Gastrocnemius medialis (tissue), 4 donors: ENCODE data around the gene SRPX. TPM values are rescaled to one million over a fixed set of nuclear protein-coding genes. Genes with fewer than 3 reads are reported as not detected.

Experiments used
- ATAC-seq, 2 donors: fragments of 150-250 bp; one replicate each; pipeline ENCODE4 v1.9.1; 2016
- DNase-seq, 2 donors: peaks; one replicate each; pipeline ENCODE4 v3.0.0-alpha.2; 2019
- H3K27ac ChIP-seq, 4 donors: fragments of 200-600 bp; sonication (generic); 1 replicate in 1 of 4; 2 replicates in 3 of 4; pipeline ENCODE4 v1.5.1; 2016 to 2018; ENCODE audit warnings: mild to moderate bottlenecking in 2 of 4, moderate library complexity in 1 of 4
- H3K27me3 ChIP-seq, 3 donors: fragments of 200-600 bp; sonication (generic) in 2 of 3; 1 replicate in 1 of 3; 2 replicates in 2 of 3; pipeline versions ENCODE4 v1.5.1 to v1.6.0; 2016 to 2019; ENCODE audit warnings: mild to moderate bottlenecking in 1 of 3, moderate library complexity in 1 of 3
- H3K36me3 ChIP-seq, 2 donors: fragments of 200-600 bp; sonication (generic) in 1 of 2; one replicate each; pipeline ENCODE4 v1.5.1; 2017 to 2018
- H3K4me1 ChIP-seq, 2 donors: fragments of 200-600 bp; sonication (generic) in 1 of 2; one replicate each; pipeline ENCODE4 v1.5.1; 2016 to 2017; ENCODE audit warnings: mild to moderate bottlenecking in 2 of 2
- H3K4me3 ChIP-seq, 4 donors: fragments of 200-600 bp; sonication (generic) in 3 of 4; 1 replicate in 1 of 4; 2 replicates in 3 of 4; pipeline ENCODE4 v1.5.1; 2016 to 2019; ENCODE audit warnings: mild to moderate bottlenecking in 2 of 4
- H3K9me3 ChIP-seq, 3 donors: fragments of 200-600 bp; sonication (generic) in 2 of 3; 1 replicate in 1 of 3; 2 replicates in 2 of 3; pipeline ENCODE4 v1.5.1; 2016 to 2019
- CTCF ChIP-seq, 5 experiments: fragments of 450-650 bp in 3 of 5; fragments of 200-600 bp in 2 of 5; sonication (generic) in 2 of 5; IDR thresholded peaks in 4 of 5; conservative IDR thresholded peaks in 1 of 5; 1 replicate in 4 of 5; 2 replicates in 1 of 5; pipeline ENCODE4 v1.5.1; 2016 to 2019; ENCODE audit warnings: antibody characterized with exemption in 5 of 5, mild to moderate bottlenecking in 3 of 5, moderate library complexity in 3 of 5
- POLR2A ChIP-seq, 2 donors: fragments of 450-650 bp; IDR thresholded peaks; one replicate each; pipeline ENCODE4 v1.6.1; 2017; ENCODE audit warnings: antibody characterized with exemption in 2 of 2, mild to moderate bottlenecking in 2 of 2, moderate library complexity in 2 of 2
- in situ Hi-C, 4 donors: fragments of 200-750 bp; cut with MboI; loops; one replicate each; pipeline versions ENCODE4 v1.15.0 to v1.8.0; 2017; ENCODE audit warnings: low sequenced_read_pairs in 4 of 4
- intact Hi-C: fragments of 100-400 bp; cut with DNase I; formaldehyde crosslinking; loops from one replicate; pipeline ENCODE4 v1.15.1; 2023; ENCODE audit warnings: low total_unique reads
- total RNA-seq, 4 donors: library from RNA; depleted of rRNA; stranded (reverse); fragments of >200 nt; gene quantifications; one replicate each; pipeline versions ENCODE4 v1.1.0 to v1.2.3, GENCODE V29; 2016

SRPX gene
- total RNA-seq, 4 donors from 2014 or later = 8.6 to 48.3 (median 36.6) TPM

GRCh38 chrX:38138157-38138891, 82.3 kb downstream of the SRPX start:
- ATAC-seq (no peak), DNase-seq (no peak)
- no peak for TF ChIP-seq CTCF (IDR thresholded peaks at IDR 0.05 in 4 of 5, conservative IDR thresholded peaks at IDR 0.05 in 1 of 5)
- TF ChIP-seq POLR2A (IDR thresholded peaks at IDR 0.05) = no peak
- no peak overlapping the region for H3K27ac ChIP-seq
- no peaks in the 10 kb centered on the region for H3K9me3 ChIP-seq
- intact Hi-C loops (no loop called here), in situ Hi-C loops (no loop called here)
- H3K27me3 ChIP-seq = no peaks in the 10 kb centered on the region
- H3K4me1 ChIP-seq = no peaks in the 10 kb centered on the region
- no peaks in the 10 kb centered on the region for H3K36me3 ChIP-seq
- H3K4me3 ChIP-seq = no peak overlapping the region

DNA sequence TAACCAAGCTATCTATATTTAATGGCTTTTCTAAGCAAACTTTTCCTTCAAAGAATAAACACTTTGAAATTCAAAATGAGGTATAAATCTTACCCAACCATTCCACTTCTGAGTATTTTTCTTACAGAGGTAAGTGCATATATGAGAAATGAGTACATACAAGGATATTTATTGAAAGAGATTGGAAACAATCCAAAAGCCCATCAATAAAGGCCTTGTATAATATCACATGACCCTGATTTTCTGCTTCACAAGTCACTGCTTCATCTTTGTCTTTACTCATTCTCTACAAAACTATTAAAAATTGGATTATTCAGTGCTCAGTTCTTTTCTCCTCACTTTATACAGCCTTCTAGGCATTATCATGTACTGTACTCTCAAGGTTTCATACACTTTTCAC, 91.3 kb downstream of the SRPX start:
- TF ChIP-seq POLR2A (IDR thresholded peaks at IDR 0.05) (no peak), CTCF (IDR thresholded peaks at IDR 0.05 in 4 of 5, conservative IDR thresholded peaks at IDR 0.05 in 1 of 5) (no peak)
- Histone ChIP-seq H3K36me3 (no peaks in the 10 kb centered on the region), H3K27ac (no peak overlapping the region), H3K4me3 (no peak overlapping the region), H3K9me3 (no peaks in the 10 kb centered on the region), H3K27me3 (no peaks in the 10 kb centered on the region), H3K4me1 (no peaks in the 10 kb centered on the region)
- DNase-seq = no peak
- intact Hi-C loops = no loop called here
- ATAC-seq = no peak
- in situ Hi-C loops = no loop called here

DNA sequence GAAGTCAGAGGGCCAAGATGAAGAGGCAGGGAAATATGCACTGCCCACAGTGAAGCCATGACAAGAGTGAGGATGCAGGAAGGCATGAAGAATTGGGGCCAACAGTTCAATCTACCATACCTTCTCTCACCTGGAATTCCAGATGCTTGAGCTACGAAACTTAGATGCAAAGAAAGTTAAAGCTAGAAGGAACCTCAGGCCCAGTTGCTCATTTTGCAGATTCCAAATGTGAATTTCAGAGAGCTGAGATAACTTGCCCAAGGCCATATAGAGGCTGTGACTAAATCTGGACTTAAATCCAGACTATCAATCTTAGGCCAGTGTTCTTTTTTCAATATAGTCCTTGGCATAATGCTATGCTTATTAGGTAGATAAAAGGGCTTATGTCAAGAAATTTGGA, 92.7 kb downstream of the SRPX start:
- Histone ChIP-seq H3K4me3 (no peak overlapping the region), H3K36me3 (no peaks in the 10 kb centered on the region), H3K27me3 (no peaks in the 10 kb centered on the region), H3K27ac (no peak overlapping the region), H3K9me3 (no peaks in the 10 kb centered on the region), H3K4me1 (no peaks in the 10 kb centered on the region)
- in situ Hi-C loops (no loop called here), intact Hi-C loops (no loop called here)
- DNase-seq = no peak
- ATAC-seq = no peak
- TF ChIP-seq CTCF (IDR thresholded peaks at IDR 0.05 in 4 of 5, conservative IDR thresholded peaks at IDR 0.05 in 1 of 5) (no peak), POLR2A (IDR thresholded peaks at IDR 0.05) (no peak)

DNA sequence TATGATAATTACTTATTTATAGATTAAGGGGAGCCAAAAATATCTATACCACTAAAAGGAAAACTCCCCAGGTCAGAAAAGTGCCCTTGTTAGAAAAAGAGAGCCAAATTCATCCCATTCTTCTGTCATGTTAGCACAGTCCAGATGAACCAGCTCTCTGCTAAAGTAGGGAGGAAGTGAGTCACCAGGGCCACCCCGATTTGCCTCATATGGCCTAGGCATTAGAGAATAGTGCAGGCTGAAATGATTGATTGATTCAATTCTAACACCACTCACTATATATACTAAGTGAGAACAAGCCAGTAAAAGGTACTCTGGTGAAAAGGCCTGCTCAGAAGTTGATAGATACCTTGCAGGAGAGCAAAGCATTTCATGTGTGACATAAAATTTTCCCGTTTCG, 94.5 kb downstream of the SRPX start:
- TF ChIP-seq POLR2A (IDR thresholded peaks at IDR 0.05) (no peak), CTCF (IDR thresholded peaks at IDR 0.05 in 4 of 5, conservative IDR thresholded peaks at IDR 0.05 in 1 of 5) (no peak)
- DNase-seq (no peak), ATAC-seq (no peak)
- Histone ChIP-seq H3K9me3 (no peaks in the 10 kb centered on the region), H3K36me3 (no peaks in the 10 kb centered on the region), H3K4me3 (no peak overlapping the region), H3K4me1 (no peaks in the 10 kb centered on the region), H3K27me3 (no peaks in the 10 kb centered on the region), H3K27ac (no peak overlapping the region)
- in situ Hi-C loops (no loop called here), intact Hi-C loops (no loop called here)

- ATAC-seq (no peak), DNase-seq (no peak)
- no peaks in the 10 kb centered on the region for H3K9me3 ChIP-seq
- no peak overlapping the region for H3K4me3 ChIP-seq
- H3K36me3 ChIP-seq = no peaks in the 10 kb centered on the region
- in situ Hi-C loops = no loop called here
- intact Hi-C loops = no loop called here
- H3K27ac ChIP-seq = no peak overlapping the region
- no peaks in the 10 kb centered on the region for H3K4me1 ChIP-seq
- H3K27me3 ChIP-seq = no peaks in the 10 kb centered on the region
- TF ChIP-seq POLR2A (IDR thresholded peaks at IDR 0.05) (no peak), CTCF (IDR thresholded peaks at IDR 0.05 in 4 of 5, conservative IDR thresholded peaks at IDR 0.05 in 1 of 5) (no peak)
These were observed 96.7 kb downstream of the SRPX start for GRCh38 chrX:38124000-38124399.
